D341Med (cell line): Measurements from ENCODE around the gene HEXIM1.

Experiments used
- DNase-seq: peaks from one replicate; pipeline ENCODE4 v3.0.0; 2012; ENCODE audit warnings: low spot score

HEXIM1 gene

GRCh38 chr17:45130681-45131615 lies 17.3 kb upstream of the HEXIM1 start:
- peak; percentile 20 for DNase-seq

GRCh38 chr17:45131616-45132319 lies 16.5 kb upstream of the HEXIM1 start:
- peak; percentile 86 for DNase-seq

- no peak for DNase-seq
Observed at GRCh38 chr17:45132320-45132571, 16.0 kb upstream of the HEXIM1 start, which contains the start of gene PLCD3. Gene PLCD3 (minus strand): TSS chr17:45132515. CDS start chr17:45132410, 105 bp downstream.

- DNase-seq, result peak; percentile 98
Observed at GRCh38 chr17:45132572-45133463, 15.5 kb upstream of the HEXIM1 start.

- DNase-seq, result peak; percentile 95
Observed at GRCh38 chr17:45135192-45135977, 12.9 kb upstream of the HEXIM1 start, which contains the start of gene ACBD4. Gene ACBD4 (plus strand): TSS chr17:45135687. CDS start chr17:45136145, 458 bp downstream.

- peak; percentile 46 for DNase-seq
Observed at GRCh38 chr17:45135978-45136791, 12.1 kb upstream of the HEXIM1 start.

GRCh38 chr17:45136846-45137560 lies 11.3 kb upstream of the HEXIM1 start:
- no peak for DNase-seq

- DNase-seq, result no peak
Observed at GRCh38 chr17:45137561-45138305, 10.5 kb upstream of the HEXIM1 start.

- DNase-seq, result peak; percentile 45
Observed at GRCh38 chr17:45138911-45139532, 9.3 kb upstream of the HEXIM1 start.

GRCh38 chr17:45139533-45139920 lies 8.7 kb upstream of the HEXIM1 start:
- DNase-seq, result no peak

GRCh38 chr17:45143094-45143670 lies 5.1 kb upstream of the HEXIM1 start:
- no peak for DNase-seq

- peak; percentile 38 for DNase-seq
Observed at GRCh38 chr17:45143767-45144198, 4.5 kb upstream of the HEXIM1 start.

- DNase-seq, result peak; percentile 38
Observed at GRCh38 chr17:45144199-45145034, 3.9 kb upstream of the HEXIM1 start.

GRCh38 chr17:45145035-45145389 lies 3.3 kb upstream of the HEXIM1 start:
- DNase-seq, result no peak

GRCh38 chr17:45146166-45146565 lies 2.1 kb upstream of the HEXIM1 start:
- DNase-seq, result no peak

GRCh38 chr17:45146592-45146889 lies 1.7 kb upstream of the HEXIM1 start:
- no peak for DNase-seq

GRCh38 chr17:45146890-45147580 lies 1.2 kb upstream of the HEXIM1 start:
- DNase-seq, result peak; percentile 89
